GM12892 (cell line): ENCODE measurements around the gene NRCAM.

Experiments used
- POLR2A ChIP-seq: IDR thresholded peaks from 2 replicates; pipeline ENCODE4 v1.6.1; 2011; ENCODE audit warnings: low read depth, low read length, control low read depth
- POLR2AphosphoS5 ChIP-seq: IDR thresholded peaks from 2 replicates; pipeline ENCODE4 v1.6.1; 2011; ENCODE audit warnings: low read depth, low read length, control low read depth
- TAF1 ChIP-seq: IDR thresholded peaks from 2 replicates; pipeline ENCODE4 v1.6.1; 2011; ENCODE audit warnings: low read depth, mild to moderate bottlenecking, control low read depth, low read length, borderline replicate concordance

- TF ChIP-seq POLR2A (no peak), POLR2AphosphoS5 (no peak), TAF1 (no peak)
Measured at GRCh38 chr7:108367946-108368345, 88.3 kb downstream of the NRCAM start.
